SK-MEL-5 (cell line): ENCODE data around the gene C2CD2. TPM values are rescaled to one million over a fixed set of nuclear protein-coding genes. Genes with fewer than 3 reads are reported as not detected.

Experiments
- DNase-seq: peaks from one replicate; pipeline ENCODE4 v3.0.0-alpha.2; 2016; ENCODE audit warnings: low read depth, low spot score
- in situ Hi-C: cut with HindIII; loops from 2 replicates; pipeline ENCODE4 v1.10.0; 2016; ENCODE audit warnings: low sequenced_read_pairs, high pct_unique_total_duplicates, low pct_unique_long_range_greater_than_20kb
- total RNA-seq: library from RNA; depleted of rRNA; stranded (reverse); fragments of >200 nt; shearing (Covaris generic); gene quantifications from 2 replicates; pipeline ENCODE4 v1.2.3, GENCODE V29; 2014

C2CD2 gene
- total RNA-seq, 1 experiment from 2014 or later, result 0.42 TPM

DNA sequence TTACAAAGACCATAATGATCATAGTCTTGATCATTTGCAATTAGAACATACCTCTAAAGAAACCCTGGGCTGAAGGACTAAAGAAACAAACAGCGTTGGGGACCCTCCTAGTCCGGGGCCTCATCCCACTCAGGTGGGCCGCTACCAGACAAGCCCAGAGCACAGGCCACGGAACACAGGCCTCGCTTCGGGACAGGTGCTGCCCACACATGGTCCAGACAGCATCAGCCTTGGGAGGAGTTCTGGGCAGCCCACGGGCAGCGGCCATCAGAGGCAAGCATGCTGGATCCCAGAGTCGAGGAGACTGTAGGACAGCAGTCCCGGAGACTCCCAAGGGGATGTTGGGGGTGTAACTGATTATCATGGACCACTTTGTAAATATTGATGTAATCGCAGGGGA lies 4.9 kb downstream of the C2CD2 start:
- no peak for DNase-seq
- in situ Hi-C loops, result no loop called here

GRCh38 chr21:41948078-41948895 lies 5.5 kb downstream of the C2CD2 start:
- no peak for DNase-seq
- in situ Hi-C loops, result no loop called here

- in situ Hi-C loops, result no loop called here
- DNase-seq, result no peak
Observed at GRCh38 chr21:41945982-41946381, 7.8 kb downstream of the C2CD2 start.

DNA sequence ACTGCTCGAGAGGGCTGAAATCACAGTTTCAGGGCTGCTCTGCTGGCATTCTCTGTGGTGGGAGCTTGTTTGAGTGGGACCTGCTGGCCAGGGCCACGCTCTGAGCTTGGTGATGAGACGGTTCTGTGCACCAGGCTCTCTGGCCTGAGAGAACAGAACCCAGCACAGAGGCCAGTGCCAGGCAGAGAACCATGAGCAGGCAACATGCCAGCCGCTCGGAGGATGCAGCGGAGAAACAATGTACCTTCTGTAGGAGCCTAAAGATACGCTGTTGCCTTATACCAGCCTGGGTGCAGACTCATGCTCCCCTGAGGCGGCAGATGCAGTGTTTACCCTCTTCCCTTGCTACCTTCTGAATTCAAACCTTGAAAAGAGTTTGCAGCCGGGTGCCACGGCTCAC lies 10.0 kb downstream of the C2CD2 start:
- in situ Hi-C loops, result no loop called here
- peak; percentile 47 for DNase-seq

GRCh38 chr21:41942457-41942856 lies 11.4 kb downstream of the C2CD2 start:
- no peak for DNase-seq
- in situ Hi-C loops, result no loop called here

GRCh38 chr21:41941941-41942340 lies 11.9 kb downstream of the C2CD2 start:
- in situ Hi-C loops, result no loop called here
- no peak for DNase-seq

DNA sequence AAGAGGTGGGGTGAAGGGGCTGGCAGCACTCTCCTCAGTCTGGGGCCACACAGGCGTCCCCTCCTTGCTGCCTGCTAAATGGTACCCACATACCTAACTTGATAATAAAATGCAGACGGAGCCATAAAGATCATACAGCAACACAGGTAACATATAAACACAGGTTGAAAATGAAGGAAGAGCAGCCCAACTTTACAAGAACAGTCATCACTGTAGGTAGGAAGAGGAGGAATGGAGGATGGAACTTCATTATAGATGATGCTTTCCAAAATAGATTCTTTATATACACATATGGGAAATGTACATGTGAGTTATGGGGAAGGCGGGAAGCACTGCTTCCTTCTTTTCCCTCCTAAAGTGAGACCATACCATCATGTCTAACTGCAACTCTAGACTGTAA lies 13.4 kb downstream of the C2CD2 start:
- in situ Hi-C loops, result no loop called here
- no peak for DNase-seq

DNA sequence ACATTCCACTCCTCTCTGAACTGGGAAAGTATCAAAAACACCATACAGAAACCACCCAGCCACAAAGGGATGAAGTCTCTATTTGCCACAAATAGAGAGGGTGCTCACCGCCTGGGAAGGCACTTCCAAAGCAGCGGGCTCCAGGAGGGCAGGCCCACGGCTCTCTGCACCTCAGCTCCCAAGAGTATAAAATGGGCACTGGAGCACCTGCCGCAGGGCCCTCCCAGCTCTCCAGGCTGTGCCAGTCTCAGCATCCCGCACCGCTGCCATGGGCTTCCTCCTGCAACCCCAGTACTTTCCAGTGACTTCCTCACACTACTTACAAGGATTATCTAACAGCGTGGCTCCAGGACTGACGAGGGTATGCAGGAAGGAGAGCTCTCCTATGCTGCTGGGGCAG lies 14.4 kb downstream of the C2CD2 start:
- DNase-seq, result no peak
- in situ Hi-C loops, result no loop called here

DNA sequence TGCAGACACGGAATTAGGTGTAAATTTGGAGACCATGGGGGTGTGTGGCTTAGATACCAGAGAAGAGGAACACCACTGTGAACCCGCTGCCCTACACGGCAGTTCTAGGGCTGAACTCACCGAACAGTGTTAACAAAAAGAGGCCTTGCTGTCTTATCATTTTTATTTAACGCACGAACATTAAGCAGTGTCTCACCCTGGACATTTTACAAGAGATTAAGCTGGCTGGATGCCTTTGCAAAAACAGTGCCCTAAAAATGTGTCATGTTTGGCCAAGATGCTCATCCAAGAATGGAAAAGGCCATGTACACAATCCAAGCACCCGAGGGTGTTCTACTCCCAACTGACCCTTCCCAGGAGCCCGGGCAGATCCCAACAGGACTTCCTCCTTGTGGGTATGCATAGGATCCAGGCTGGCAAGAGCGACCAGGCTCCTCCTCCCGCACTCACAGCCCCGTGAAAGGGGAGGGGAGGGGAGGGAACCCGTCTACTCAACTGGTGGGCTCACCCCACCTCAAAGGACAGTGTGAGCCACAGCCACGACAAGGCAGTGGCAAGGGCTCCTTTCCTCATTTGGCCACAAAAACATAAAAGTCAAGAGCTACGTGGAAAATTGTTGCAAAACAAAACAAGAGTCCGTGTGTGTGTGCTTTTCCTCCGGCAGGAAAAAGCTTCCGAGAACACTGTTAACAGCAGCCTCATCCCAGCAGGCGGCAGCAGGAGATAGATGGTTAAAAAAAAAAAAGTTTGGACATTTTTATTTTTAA lies 20.3 kb downstream of the C2CD2 start:
- in situ Hi-C loops, result no loop called here
- peak; percentile 32 for DNase-seq

GRCh38 chr21:41932576-41933312 lies 21.1 kb downstream of the C2CD2 start:
- DNase-seq, result no peak
- in situ Hi-C loops, result no loop called here

GRCh38 chr21:41932191-41932575 lies 21.6 kb downstream of the C2CD2 start:
- DNase-seq, result no peak
- in situ Hi-C loops, result no loop called here

- peak; percentile 32 for DNase-seq
Observed at GRCh38 chr21:41931041-41931451, 22.8 kb downstream of the C2CD2 start.

GRCh38 chr21:41929248-41929647 lies 24.6 kb downstream of the C2CD2 start:
- no peak for DNase-seq
- in situ Hi-C loops, result no loop called here

More at GRCh38 chr21:41931041-41931451, 22.8 kb downstream of the C2CD2 start:
- in situ Hi-C loops, result no loop called here

DNA sequence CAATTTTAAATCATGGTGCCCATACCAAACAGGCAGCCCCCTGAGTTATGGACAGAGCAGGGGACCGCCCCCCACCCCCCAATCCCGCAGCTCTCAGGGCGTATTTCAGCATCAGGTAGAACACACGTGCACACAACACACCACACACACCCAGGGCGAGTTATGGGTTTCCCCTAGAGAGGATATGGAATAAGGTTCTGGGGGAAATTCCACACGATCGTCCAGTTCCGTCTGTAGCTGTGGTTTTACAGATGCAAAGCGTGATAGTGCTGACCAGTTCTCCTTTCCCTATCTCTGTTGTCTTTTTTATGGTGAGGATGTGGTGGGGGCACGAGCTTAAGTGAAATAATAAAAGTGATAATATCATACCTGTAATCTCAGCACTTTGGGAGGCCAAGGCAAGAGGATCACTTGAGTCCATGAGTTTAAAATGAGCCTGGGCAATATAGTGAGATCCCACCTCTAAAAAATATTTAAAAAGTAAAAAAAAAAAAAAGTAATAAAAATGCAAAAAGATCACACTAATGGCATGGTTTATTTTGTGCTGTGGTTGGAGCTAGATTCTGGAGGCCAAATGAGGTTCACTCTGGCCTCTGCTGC lies 25.1 kb downstream of the C2CD2 start:
- in situ Hi-C loops, result no loop called here
- no peak for DNase-seq

- in situ Hi-C loops, result no loop called here
- DNase-seq, result peak; percentile 75
Observed at GRCh38 chr21:41927727-41928409, 25.9 kb downstream of the C2CD2 start.

DNA sequence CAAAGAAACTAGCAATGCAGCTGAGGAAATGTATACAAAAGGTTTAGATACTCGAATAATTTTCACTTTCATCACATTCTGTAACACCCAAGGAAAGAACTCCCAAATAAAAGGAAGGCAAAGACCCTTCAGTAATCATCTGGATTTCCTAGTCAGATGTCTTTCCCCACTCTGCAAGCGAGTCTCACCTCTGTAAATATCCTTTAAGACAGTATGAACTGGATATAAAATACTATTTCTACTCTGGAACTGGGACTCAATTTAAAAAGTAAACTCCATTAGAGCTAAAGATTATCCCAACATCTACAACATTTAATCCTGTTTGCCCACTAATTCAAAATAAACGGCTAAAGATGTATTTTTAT lies 27.0 kb downstream of the C2CD2 start:
- DNase-seq, result no peak
- in situ Hi-C loops, result no loop called here

GRCh38 chr21:41926117-41926806 lies 27.6 kb downstream of the C2CD2 start:
- DNase-seq, result peak; percentile 32
- in situ Hi-C loops, result no loop called here
